ENCODE results near the gene GLIPR2. TPM values are rescaled to one million over a fixed set of nuclear protein-coding genes. Genes with fewer than 3 reads are reported as not detected.
"Not testable (repeated sequence)": the region's sequence is repeated elsewhere in the genome, so short reads cannot be mapped to it uniquely, and the experiment has no call there.

The GLIPR2 gene
- polyA plus RNA-seq, 1 experiment, result 26.3 TPM

DNA sequence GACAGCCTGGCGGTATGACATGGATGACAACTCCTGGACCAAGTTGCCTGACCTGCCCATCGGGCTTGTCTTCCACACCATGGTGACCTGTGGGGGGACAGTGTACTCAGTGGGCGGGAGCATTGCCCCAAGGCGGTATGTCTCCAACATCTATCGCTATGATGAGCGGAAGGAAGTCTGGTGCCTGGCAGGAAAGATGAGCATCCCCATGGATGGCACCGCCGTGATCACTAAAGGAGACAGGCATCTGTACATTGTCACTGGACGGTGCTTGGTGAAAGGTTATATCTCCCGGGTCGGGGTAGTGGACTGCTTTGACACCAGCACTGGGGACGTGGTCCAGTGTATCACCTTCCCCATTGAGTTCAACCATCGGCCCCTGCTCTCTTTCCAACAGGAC lies 34.0 kb downstream of the GLIPR2 start:
- Histone ChIP-seq H3K4me3 (ENCODE audit: low read depth, low read length) (no peak overlapping the region), H3K36me3 (ENCODE audit: control insufficient read depth, insufficient read depth, low read length) (no peaks in the 10 kb centered on the region; the same call in 1 of the 2 replicates), H3K27me3 (ENCODE audit: control insufficient read depth, insufficient read depth, low read length) (no peaks in the 10 kb centered on the region)
- ChIA-PET POLR2A (no interaction called here), CTCF (interaction anchor here (7.4 kb wide), 1 partner anchor 20 kb away, joined by 43 read pairs; the partner anchor contains the start of gene CLTA)
- no peak for DNase-seq (ENCODE audit: low read depth)
- TF ChIP-seq CTCF (IDR thresholded peaks at IDR 0.05; ENCODE audit: insufficient read depth, low read depth, low read length), result no peak

DNA sequence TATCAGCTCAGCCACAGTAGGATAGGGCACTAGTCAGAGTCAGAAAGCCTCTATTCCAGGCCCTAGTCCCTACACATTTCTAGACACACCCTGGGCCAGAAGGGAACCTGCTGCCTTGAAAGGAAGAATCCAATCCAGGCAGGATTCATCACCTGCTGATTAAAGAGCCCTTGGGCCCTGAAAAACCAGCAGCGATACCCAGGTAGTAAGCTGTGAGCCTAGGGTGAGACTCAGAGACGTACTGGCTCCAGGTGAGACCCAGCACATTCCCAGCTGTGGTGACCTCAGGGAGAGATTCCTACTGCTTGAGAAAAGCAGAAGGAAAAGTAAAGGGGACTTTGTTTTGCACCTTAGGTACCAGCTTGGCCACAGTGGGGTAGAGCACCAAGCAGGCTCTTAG lies 37.3 kb downstream of the GLIPR2 start:
- no peaks in the 10 kb centered on the region for H3K27me3 ChIP-seq (ENCODE audit: control insufficient read depth, insufficient read depth, low read length)
- H3K4me3 ChIP-seq (ENCODE audit: low read depth, low read length), result no peak overlapping the region
- ChIA-PET POLR2A (no interaction called here), CTCF (interaction anchor here (0.7 to 2.2 kb wide), 5 partner anchors 7 to 146 kb away, joined by 3 to 12 read pairs (median 5); no protein-coding TSS in a partner anchor)
- DNase-seq (ENCODE audit: low read depth), result no peak
- H3K36me3 ChIP-seq (ENCODE audit: control insufficient read depth, insufficient read depth, low read length), result no peaks in the 10 kb centered on the region; the same call in 1 of the 2 replicates
- no peak for TF ChIP-seq CTCF (IDR thresholded peaks at IDR 0.05; ENCODE audit: insufficient read depth, low read depth, low read length)

DNA sequence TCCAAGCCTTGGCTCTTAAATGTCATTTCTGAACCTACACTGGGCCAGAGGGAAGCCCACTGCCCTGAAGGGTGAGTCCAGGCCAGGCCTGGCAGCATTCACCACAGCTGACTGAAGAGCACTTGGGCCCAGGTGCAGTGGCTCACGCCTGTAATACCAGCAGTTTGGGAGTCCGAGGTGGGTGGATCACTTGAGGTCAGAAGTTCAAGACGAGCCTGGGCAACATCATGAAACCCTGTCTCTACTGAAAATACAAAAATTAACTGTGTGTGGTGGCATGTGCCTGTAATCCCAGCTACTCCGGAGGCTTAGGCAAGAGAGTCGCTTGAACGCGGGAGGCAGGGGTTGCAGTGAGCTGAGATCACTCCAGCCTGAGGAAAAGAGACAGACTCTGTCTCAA lies 37.7 kb downstream of the GLIPR2 start:
- H3K36me3 ChIP-seq (ENCODE audit: control insufficient read depth, insufficient read depth, low read length), result no peaks in the 10 kb centered on the region; the same call in 1 of the 2 replicates
- no peak for DNase-seq (ENCODE audit: low read depth)
- ChIA-PET CTCF (interaction anchor here (1.7 to 2.2 kb wide), 4 partner anchors 8 to 16 kb away, joined by 5 to 12 read pairs (median 7); partner anchors contain the start of gene CLTA), POLR2A (no interaction called here)
- no peak for TF ChIP-seq CTCF (IDR thresholded peaks at IDR 0.05; ENCODE audit: insufficient read depth, low read depth, low read length)
- no peak overlapping the region for H3K4me3 ChIP-seq (ENCODE audit: low read depth, low read length)
- H3K27me3 ChIP-seq (ENCODE audit: control insufficient read depth, insufficient read depth, low read length), result no peaks in the 10 kb centered on the region

- POLR2A ChIA-PET, result no interaction called here
- no peak overlapping the region for H3K4me3 ChIP-seq (ENCODE audit: low read depth, low read length)
- CTCF ChIA-PET, result interaction anchor here (0.6 to 2.2 kb wide), 3 partner anchors 8 to 121 kb away, joined by 4 to 12 read pairs (median 7); partner anchors contain the start of gene CLTA
These were observed 38.2 kb downstream of the GLIPR2 start for GRCh38 chr9:36174731-36175130.

DNA sequence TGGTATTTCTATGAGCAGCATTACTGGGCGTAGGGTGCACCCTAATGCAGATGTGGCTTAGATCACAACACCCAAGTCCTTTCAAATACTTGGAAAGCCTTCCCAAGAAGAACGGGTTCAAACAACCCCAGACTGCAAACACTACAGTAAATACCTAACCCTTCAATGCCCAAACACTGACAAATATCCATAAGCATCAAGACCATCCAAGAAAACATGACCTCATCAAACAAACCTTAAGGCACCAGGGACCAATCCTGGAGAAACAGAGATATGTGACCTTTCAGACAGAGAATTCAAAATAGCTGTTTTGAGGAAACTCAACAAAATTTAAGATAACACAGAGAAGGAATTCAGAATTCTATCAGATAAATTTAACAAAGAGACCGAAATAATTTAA lies 38.7 kb downstream of the GLIPR2 start:
- H3K27me3 ChIP-seq (ENCODE audit: control insufficient read depth, insufficient read depth, low read length); DNase-seq (ENCODE audit: low read depth); POLR2A ChIA-PET; H3K36me3 ChIP-seq (ENCODE audit: control insufficient read depth, insufficient read depth, low read length); H3K4me3 ChIP-seq (ENCODE audit: low read depth, low read length): not testable (repeated sequence)
- CTCF ChIA-PET, result interaction anchor here (0.6 to 2.2 kb wide), 3 partner anchors 9 to 120 kb away, joined by 4 to 12 read pairs (median 7); partner anchors contain the start of gene CLTA

More at GRCh38 chr9:36174731-36175130, 38.2 kb downstream of the GLIPR2 start:
- no peak for TF ChIP-seq CTCF (IDR thresholded peaks at IDR 0.05; ENCODE audit: insufficient read depth, low read depth, low read length)
- DNase-seq (ENCODE audit: low read depth), result no peak
- H3K27me3 ChIP-seq (ENCODE audit: control insufficient read depth, insufficient read depth, low read length), result no peaks in the 10 kb centered on the region
- no peaks in the 10 kb centered on the region; the same call in 1 of the 2 replicates for H3K36me3 ChIP-seq (ENCODE audit: control insufficient read depth, insufficient read depth, low read length)

DNA sequence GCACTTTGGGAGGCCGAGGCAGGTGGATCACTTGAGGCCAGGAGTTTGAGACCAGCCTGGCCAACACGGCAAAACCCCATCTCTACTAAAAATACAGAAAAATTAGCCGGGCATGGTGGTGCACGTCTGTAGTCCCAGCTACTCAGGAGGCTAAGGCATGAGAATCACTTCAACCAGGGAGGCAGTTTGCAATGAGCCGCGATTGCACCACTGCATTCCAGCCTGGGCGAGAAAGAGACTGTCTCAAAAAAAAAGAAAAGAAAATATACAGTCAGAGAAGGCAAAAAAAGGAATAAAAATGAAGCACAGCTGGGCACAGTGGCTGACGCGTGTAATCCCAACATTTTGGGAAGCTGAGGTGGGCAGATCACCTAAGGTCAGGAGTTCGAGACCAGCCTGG lies 40.0 kb downstream of the GLIPR2 start:
- DNase-seq (ENCODE audit: low read depth); H3K36me3 ChIP-seq (ENCODE audit: control insufficient read depth, insufficient read depth, low read length); CTCF ChIA-PET; H3K4me3 ChIP-seq (ENCODE audit: low read depth, low read length); H3K27me3 ChIP-seq (ENCODE audit: control insufficient read depth, insufficient read depth, low read length); POLR2A ChIA-PET: not testable (repeated sequence)

All from BJ (cell line).